ENCODE measurements around the gene CCDC88A. TPM values are rescaled to one million over a fixed set of nuclear protein-coding genes. Genes with fewer than 3 reads are reported as not detected.
A peak's percentile ranks its signal among the peaks of the same experiment; 100 is the strongest.
"Not testable (repeated sequence)": the region's sequence is repeated elsewhere in the genome, so short reads cannot be mapped to it uniquely, and the experiment has no call there.

CCDC88A gene, protein sequence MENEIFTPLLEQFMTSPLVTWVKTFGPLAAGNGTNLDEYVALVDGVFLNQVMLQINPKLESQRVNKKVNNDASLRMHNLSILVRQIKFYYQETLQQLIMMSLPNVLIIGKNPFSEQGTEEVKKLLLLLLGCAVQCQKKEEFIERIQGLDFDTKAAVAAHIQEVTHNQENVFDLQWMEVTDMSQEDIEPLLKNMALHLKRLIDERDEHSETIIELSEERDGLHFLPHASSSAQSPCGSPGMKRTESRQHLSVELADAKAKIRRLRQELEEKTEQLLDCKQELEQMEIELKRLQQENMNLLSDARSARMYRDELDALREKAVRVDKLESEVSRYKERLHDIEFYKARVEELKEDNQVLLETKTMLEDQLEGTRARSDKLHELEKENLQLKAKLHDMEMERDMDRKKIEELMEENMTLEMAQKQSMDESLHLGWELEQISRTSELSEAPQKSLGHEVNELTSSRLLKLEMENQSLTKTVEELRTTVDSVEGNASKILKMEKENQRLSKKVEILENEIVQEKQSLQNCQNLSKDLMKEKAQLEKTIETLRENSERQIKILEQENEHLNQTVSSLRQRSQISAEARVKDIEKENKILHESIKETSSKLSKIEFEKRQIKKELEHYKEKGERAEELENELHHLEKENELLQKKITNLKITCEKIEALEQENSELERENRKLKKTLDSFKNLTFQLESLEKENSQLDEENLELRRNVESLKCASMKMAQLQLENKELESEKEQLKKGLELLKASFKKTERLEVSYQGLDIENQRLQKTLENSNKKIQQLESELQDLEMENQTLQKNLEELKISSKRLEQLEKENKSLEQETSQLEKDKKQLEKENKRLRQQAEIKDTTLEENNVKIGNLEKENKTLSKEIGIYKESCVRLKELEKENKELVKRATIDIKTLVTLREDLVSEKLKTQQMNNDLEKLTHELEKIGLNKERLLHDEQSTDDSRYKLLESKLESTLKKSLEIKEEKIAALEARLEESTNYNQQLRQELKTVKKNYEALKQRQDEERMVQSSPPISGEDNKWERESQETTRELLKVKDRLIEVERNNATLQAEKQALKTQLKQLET (N-terminal part only)
- 10 to 100 TPM; 60.0 to 77.4 (median 67.8) TPM for polyA plus RNA-seq (ENCODE audit: insufficient read length in 3 of 3)
- long read RNA-seq, donor 1, partial matches to known transcripts = 0 of 1 reads
- long read RNA-seq, donor 1, other reads (novel, unspliced or antisense) = 0 of 1 reads
- long read RNA-seq, donor 2, full-length matches to known transcripts = 3 of 9 reads
- long read RNA-seq, donor 2, partial matches to known transcripts = 6 of 9 reads
- long read RNA-seq, donor 2, other reads (novel, unspliced or antisense) = 0 of 9 reads
- long read RNA-seq, donor 3, partial matches to known transcripts = 14 of 15 reads
- long read RNA-seq, donor 3, other reads (novel, unspliced or antisense) = 0 of 15 reads
- long read RNA-seq, donor 4, partial matches to known transcripts = 0 of 1 reads
- long read RNA-seq, donor 4, other reads (novel, unspliced or antisense) = 0 of 1 reads
- long read RNA-seq, donor 5 = 0 reads
- long read RNA-seq, donor 6, full-length matches to known transcripts = 6 of 92 reads
- long read RNA-seq, donor 6, partial matches to known transcripts = 86 of 92 reads
- long read RNA-seq, donor 6, other reads (novel, unspliced or antisense) = 0 of 92 reads
- long read RNA-seq, donor 7, full-length matches to known transcripts = 2 of 8 reads
- long read RNA-seq, donor 7, partial matches to known transcripts = 6 of 8 reads
- long read RNA-seq, donor 7, other reads (novel, unspliced or antisense) = 0 of 8 reads
- long read RNA-seq, donor 8, partial matches to known transcripts = 25 of 29 reads
- long read RNA-seq, donor 8, other reads (novel, unspliced or antisense) = 0 of 29 reads
- long read RNA-seq, donor 9, partial matches to known transcripts = 5 of 7 reads
- long read RNA-seq, donor 9, other reads (novel, unspliced or antisense) = 0 of 7 reads
- long read RNA-seq, donor 10, full-length matches to known transcripts = 9 of 22 reads
- long read RNA-seq, donor 10, partial matches to known transcripts = 13 of 22 reads
- long read RNA-seq, donor 10, other reads (novel, unspliced or antisense) = 0 of 22 reads
- long read RNA-seq, donor 11 = 0 reads
- long read RNA-seq, donor 12, partial matches to known transcripts = 0 of 1 reads
- long read RNA-seq, donor 12, other reads (novel, unspliced or antisense) = 0 of 1 reads
- long read RNA-seq, donor 13, full-length matches to known transcripts = 4 of 32 reads
- long read RNA-seq, donor 13, partial matches to known transcripts = 28 of 32 reads
- long read RNA-seq, donor 13, other reads (novel, unspliced or antisense) = 0 of 32 reads
- long read RNA-seq, donor 14, partial matches to known transcripts = 0 of 3 reads
- long read RNA-seq, donor 14, other reads (novel, unspliced or antisense) = 0 of 3 reads
- long read RNA-seq, donor 15 = 0 reads
- long read RNA-seq, donor 16, full-length matches to known transcripts = 3 of 35 reads
- long read RNA-seq, donor 16, partial matches to known transcripts = 32 of 35 reads
- long read RNA-seq, donor 16, other reads (novel, unspliced or antisense) = 0 of 35 reads

DNA sequence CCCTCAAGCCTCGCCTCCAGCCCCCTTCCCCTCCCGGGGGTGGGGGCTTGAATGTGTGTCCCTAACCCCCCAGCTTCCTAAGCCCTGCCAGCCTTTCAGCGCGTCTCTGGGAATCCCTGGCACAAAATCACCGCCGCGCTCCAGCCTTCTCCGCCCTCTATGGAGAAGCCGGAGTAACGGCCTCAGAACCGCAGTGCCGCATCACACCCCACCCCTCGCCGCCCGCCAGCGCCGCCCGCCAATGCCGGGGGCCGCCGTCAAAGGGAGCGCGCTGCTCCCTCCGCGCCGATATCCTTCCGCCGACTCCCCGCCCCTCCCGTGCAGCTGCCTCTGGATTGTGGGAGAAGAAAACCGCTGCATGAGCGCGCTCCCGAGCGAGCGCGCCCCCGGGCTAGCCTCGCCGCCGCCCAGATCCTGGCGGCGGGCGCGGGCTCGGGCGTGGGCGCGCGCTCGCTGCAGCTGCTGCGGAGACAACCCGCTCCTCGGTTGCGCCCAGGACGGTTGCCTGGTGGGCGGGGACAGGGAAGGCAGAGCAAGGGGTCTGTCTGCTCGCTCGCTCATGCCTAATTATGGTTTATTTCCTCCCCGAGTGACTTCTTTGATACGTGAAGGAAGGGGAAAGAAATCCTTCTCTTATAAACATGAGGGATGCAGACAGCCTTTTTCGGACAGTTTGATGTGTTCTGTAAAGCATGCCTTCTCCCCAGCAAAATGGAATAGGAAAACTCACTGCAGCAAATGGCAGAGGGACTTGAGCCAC lies at the start of gene CCDC88A:
Gene CCDC88A, minus strand, starts transcription at position 178 of the 760 bp plus-strand sequence. CDS start 777 bp downstream, outside the sequence.
- DNase-seq (ENCODE audit: extremely low read depth in 1 of 11, low read depth in 9 of 11, low spot score in 4 of 11) = peak; percentile 86 to 97 (median 97)

DNA sequence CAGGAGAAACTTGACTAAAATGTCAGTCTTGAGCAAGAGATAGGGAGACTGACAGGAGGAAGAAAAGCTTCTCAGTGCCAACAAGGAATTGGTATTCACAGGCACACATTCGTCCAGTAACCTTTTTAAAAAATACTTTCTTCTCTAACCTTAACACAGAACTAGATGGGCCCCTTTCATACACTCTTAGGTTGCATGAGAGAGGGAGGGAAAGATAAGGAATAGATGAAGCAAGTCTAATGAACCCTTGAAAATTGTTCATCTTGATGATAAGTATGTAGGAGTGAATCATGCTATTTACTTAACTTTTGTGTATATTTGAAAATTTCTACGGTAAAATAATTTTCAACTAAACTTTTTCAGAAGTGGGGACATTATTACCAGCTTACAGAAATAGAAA lies 42.0 kb upstream of the CCDC88A start:
- no peak for DNase-seq (ENCODE audit: extremely low read depth in 1 of 11, low read depth in 9 of 11, low spot score in 4 of 11)

DNA sequence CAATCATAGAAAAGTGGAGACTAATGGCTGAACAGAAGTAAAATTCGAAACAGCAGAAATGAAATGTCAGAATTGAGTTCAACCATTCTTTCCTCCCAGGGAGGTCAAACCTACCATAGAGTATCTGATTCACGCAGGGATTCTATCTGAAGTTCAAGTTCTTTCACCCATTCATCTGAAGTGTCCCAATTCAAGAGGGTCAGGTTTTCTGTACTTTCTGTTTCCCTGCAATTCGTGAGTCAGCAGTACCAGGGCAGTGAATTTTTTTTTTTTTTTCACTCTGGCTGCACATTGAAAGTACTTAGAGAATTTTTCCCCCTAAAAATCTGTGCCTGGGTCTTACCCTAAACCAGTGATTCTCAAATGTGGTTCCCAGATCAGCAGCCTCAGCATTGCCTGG lies 40.9 kb upstream of the CCDC88A start:
- DNase-seq (ENCODE audit: extremely low read depth in 1 of 11, low read depth in 9 of 11, low spot score in 4 of 11) = no peak

DNA sequence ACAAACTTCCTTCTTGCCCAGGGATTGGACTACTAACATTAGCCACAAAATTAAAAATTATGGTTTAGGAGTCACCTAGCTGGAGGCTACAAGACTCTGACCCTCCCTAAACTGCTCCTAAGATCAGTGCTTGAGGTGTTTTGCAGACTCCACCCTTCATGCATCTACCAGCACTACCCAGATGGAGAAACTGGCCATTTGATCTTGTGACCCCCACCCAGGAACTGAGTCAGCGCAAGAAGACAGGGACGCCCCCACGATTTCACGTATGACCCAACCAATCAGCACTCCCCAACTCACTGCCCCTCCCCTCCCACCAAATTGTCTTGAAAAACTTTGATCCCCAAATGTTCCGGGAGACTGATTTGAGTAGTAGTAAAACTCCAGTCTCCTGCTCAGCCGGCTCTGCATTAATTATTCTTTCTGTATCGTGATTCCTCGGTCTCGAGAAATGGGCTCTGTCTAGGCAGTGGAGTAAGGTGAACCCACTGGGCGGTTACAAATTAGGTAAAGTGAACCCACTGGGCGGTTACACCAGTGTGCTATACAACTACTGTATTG lies 40.1 kb upstream of the CCDC88A start:
- no peak for DNase-seq (ENCODE audit: extremely low read depth in 1 of 11, low read depth in 9 of 11, low spot score in 4 of 11)

DNA sequence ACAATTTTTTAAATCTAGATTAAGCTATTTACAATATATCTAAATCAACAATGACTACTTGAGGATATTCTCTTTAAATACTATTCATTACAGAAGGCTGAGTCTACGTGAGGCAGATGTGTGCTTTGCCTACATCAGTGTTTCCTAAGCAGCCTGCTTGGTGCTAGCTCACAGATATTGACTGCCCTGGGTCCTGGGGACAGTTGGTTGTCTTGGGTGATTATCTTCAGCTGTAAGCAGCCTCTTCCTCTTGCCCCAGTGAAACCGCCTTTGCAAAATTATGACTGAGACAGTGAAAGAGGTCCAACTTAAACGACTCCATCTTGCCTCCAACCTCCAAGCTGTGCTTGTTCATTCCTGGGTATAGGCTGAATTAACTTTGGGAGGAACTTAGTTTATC lies 39.6 kb upstream of the CCDC88A start:
- no peak for DNase-seq (ENCODE audit: extremely low read depth in 1 of 11, low read depth in 9 of 11, low spot score in 4 of 11)

DNA sequence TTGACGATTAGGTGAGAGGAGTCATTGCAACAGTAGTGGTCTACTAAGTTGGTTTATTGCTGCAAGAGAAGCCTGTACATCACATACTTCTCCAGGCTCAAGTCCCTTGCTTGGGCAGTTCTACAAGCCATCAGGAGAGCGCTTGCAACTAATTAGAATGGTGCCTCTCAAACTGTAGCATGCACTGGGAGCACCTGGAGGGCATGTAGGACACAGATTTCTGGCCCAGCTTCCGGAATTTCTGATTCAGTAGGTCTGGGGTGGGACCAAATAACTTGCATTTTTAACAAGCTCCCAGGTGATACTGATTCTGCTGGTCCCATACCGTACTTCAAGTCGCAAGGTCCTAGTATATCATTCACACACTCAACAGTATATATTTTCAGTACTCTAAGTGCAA lies 34.5 kb upstream of the CCDC88A start:
- DNase-seq (ENCODE audit: extremely low read depth in 1 of 11, low read depth in 9 of 11, low spot score in 4 of 11) = no peak

DNA sequence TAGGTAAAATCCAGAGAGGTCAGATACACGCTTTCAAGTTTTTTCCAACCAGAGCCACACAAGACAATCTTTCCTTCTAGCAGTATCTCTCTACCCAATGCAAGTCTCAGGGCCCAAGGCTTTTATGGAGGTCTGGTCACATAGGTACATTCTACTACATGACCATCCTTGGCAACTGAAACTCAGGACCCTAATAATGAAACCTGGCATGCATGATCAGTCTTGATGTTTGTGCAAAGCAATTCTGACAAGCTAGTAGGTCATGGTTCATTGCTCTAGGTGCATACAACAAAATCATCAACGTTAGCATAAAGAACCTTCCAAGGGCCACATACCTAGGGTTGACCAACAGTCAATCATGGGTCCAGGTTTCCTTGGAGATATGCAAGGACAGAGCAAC lies 33.2 kb upstream of the CCDC88A start:
- no peak for DNase-seq (ENCODE audit: extremely low read depth in 1 of 11, low read depth in 9 of 11, low spot score in 4 of 11)

DNA sequence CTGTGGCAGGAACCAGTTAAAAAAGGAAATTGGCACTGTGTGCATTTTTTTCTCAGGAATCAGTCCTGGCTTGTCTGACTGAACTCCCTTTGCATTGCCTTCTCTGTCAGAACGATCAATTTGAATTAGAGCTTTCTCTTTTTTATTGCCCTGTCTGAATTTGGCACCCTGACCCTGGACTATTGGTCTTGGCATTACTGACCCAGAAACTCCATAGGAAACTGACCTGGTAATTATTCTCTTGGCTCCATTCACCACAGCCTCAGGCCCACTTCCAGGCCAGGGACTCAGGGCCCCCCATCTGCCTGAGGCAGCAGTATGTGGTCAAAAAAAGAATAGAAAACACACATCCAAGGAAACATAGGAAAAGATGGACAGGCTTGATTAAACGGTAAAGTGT lies 32.0 kb upstream of the CCDC88A start:
- no peak for DNase-seq (ENCODE audit: extremely low read depth in 1 of 11, low read depth in 9 of 11, low spot score in 4 of 11)

DNA sequence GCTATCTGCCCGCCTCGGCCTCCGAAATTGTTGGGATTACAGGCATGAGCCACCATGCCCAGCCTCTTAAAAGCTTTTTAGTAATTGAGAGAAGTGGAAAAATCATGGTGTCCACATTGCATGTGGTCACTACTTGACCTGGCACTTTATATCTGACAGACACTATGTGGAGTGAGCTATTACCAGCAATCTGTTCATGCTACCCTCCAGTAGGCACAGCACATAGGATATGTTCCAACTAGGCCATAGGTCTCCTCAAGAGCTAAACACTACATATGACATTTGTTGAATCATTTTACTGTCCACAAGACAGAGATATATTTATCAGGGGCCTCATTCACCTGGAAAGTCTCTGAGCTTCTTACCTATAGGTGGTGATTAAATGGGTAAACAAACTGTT lies 30.4 kb upstream of the CCDC88A start:
- DNase-seq (ENCODE audit: extremely low read depth in 1 of 11, low read depth in 9 of 11, low spot score in 4 of 11) = not testable (repeated sequence)

DNA sequence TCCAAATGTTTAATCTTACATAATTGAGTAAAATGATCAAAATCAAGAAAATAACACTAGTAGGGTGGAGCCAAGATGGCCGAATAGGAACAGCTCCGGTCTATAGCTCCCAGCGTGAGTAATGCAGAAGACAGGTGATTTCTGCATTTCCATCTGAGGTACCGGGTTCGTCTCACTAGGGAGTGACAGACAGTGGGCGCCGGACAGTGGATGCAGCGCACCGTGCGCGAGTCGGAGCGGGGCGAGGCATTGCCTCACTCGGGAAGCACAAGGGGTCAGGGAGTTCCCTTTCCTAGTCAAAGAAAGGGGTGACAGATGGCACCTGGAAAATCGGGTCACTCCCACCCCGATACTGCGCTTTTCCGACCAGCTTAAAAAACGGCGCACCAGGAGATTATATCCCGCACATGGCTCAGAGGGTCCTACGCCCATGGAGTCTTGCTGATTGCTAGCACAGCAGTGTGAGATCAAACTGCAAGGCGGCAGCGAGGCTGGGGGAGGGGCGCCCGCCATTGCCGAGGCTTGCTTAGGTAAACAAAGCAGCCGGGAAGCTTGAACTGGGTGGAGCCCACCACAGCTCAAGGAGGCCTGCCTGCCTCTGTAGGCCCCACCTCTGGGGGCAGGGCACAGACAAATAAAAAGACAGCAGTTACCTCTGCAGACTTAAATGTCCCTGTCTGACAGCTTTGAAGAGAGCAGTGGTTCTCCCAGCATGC lies 22.5 kb upstream of the CCDC88A start:
- not testable (repeated sequence) for DNase-seq (ENCODE audit: extremely low read depth in 1 of 11, low read depth in 9 of 11, low spot score in 4 of 11)

DNA sequence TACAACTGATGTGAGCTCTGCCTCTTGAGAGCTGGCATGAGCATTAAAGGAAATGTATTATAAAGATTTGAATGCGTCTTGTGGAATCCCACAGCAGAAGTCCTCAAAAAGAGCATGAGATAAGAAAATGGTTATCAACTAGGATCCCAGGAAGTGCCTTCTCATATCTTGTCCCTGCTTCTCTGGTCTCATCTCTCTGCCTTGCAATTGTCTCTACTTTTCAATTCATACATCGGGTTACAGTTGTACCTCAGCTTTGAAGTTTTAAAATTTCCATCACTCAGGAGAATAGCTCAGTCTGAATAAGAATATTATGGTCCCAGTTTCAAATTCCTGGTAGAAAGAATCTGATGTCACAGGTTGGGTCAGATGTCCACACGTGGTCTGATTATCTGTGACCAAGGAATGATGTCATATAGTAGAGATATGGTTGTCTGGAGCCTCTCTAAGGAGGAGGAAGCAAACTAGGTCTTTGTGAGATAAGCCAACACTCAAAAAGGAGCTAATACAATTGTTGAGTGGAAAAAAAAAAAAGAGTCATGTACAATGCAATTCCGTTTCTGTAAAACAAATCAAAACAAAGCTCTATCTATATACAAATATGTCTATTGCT lies 21.7 kb upstream of the CCDC88A start:
- no peak for DNase-seq (ENCODE audit: extremely low read depth in 1 of 11, low read depth in 9 of 11, low spot score in 4 of 11)

DNA sequence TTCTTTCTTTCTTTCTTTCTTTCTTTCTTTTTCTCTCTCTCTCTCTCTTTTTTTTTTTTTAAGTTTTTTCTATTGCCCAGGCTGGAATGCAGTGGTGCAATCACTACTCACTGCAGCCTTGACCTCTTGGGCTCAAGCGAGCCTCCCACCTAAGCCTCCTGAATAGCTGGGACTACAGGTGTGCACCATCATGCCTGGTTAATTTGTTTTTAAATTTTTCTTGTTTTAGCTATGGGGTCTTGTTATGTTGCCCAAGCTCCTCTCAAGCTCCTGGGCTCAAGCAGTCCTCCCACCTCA lies 19.4 kb upstream of the CCDC88A start:
- DNase-seq (ENCODE audit: extremely low read depth in 1 of 11, low read depth in 9 of 11, low spot score in 4 of 11) = no peak

DNA sequence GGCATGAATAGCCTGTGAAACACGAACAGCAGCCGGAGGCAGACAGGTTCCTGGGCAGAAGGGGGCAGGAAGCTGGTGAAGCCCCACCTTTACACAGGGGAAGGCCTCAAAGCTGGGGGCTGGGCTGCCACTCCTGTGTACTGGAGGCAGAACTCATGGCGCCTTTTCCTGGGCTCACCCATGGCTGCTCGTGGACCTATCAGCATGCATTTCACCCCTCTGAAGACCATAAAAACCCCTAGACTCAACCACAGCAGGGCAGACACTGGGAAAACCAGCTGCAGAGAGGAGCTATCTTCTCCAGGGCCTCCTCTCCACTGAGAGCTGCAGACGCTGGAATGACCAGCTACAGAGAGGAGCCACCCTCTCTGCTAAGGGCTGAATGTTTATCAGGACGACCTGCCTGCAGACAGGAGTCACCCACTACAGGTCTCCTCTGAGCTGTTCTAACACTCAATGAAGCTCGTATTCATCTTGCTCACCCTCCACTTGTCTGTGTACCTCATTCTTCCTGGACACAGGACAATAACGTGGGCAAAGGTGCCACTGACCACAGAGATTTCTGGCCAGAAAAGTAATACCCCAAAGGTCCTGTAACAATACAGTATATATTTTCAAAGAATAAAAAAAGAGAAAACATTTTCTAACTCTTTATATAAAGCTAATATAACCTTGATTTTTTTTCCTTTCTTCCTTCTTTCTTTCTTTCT lies 18.9 kb upstream of the CCDC88A start:
- no peak for DNase-seq (ENCODE audit: extremely low read depth in 1 of 11, low read depth in 9 of 11, low spot score in 4 of 11)
